ENCODE data around the gene TBK1. TPM values are rescaled to one million over a fixed set of nuclear protein-coding genes. Genes with fewer than 3 reads are reported as not detected.
"Not testable (repeated sequence)": the region's sequence is repeated elsewhere in the genome, so short reads cannot be mapped to it uniquely, and the experiment has no call there.

TBK1 gene
- total RNA-seq, 1 experiment from 2014 or later = 26.2 TPM

DNA sequence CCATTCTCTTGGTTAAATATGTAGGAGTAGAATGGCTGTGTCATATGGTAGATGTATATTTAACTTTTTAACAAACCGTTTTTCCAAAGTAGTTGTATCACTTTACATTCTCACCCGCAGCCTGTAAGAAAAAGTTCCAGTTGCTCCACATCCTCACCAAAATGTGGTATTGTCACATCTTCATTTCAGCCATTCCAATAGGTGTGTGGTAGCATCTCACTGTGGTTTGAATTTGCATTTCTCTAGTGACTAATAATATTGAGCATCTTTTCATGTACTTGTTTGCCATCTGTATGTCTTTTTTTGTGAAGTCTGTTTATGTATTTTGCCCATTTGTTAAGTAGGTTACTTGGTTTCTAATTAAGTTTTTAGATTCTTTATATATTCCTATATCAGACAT is 78.6 kb downstream of the TBK1 start:
- DNase-seq (ENCODE audit: low spot score) = no peak
- in situ Hi-C loops (cut with HindIII; ENCODE audit: low sequenced_read_pairs) = loop anchor here (25.0 kb wide), 1 partner anchor 157 kb away; no protein-coding TSS in a partner anchor

DNA sequence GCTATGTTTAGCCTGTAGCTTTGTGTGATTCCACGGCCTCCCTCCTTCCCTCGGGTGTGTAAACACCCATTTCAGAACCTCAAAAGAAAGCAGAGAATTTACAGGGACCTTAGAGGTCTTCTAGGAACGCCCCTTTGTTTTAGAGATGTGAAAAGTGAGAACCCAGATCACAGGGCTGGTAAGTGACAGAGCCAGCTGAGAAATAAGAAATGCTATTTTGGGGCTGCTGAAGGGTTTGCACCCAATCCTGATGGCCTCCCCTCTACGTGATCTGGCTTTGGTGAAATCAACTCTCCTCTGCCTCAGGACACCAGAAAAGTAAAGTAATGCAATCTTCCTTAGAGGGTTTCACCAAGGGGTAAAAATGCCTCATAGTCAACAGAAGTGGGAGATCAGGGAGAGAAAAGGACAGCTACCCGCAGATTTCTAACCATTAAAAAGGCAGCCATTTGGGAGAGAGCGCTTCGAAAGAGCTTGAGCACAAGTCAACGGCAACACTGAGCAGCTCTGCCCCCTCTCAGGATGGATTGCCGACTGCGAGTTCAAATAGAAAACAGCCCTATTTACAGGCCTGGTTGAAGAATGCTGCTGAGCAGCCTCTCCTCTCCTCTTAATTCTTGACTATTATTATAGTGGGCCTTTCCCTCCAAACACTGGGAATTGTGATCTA is 79.9 kb downstream of the TBK1 start:
- DNase-seq (ENCODE audit: low spot score) = no peak
- in situ Hi-C loops (cut with HindIII; ENCODE audit: low sequenced_read_pairs) = loop anchor here (25.0 kb wide), 1 partner anchor 156 kb away; no protein-coding TSS in a partner anchor

DNA sequence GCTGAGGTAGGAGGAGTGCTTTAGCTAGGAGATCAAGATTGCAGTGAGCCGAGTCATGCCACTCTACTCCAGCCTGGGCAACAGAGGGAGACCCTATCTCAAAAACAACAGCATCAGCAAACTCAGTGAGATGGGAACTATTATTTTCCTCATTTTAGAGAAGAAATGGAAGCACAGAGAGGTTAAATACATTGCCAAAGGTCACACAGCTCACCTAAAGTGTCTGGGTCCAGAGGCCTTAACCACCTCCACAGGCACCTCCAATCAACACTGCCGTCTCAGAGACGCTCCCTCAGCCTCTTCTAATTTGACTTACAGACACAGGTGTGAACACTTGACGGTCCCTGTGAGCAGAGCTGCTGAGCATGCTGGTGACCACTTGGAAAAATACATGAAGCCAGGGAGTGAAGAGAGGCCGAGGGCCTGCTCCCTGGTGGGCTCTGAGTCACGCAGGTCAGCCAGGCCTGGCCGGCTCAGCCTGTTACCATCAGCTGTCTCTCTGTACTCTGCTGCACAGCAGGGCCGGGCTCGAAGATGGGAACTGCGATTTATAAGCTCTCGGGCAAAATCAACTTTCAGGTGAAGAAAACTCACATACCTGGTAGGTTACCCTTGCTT is 80.9 kb downstream of the TBK1 start:
- in situ Hi-C loops (cut with HindIII; ENCODE audit: low sequenced_read_pairs) = loop anchor here (25.0 kb wide), 1 partner anchor 154 kb away; no protein-coding TSS in a partner anchor
- no peak for DNase-seq (ENCODE audit: low spot score)

DNA sequence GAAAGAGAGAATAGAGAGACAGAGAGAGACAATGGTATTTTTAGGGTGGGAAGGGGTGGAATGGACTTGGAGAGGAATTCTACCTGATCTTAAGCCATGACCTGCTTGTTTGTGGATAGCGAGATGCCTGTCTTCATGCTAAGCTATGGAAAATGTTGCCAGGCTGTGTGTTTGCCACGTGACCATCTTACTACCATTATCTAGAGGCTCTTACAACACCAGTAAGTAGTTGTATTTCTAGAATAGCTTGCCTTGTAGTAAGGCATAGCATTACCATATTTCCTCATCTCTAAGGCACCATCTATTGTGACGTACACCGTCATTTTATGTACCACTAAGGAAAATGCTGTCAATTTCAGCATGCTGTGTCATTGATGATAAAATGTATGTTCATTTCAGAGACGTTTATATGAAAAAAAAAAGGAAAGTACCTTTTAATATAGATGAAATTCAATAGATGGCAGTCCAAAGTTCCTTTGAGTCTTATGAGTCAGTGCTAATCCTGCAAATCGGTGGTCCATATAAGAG is 82.8 kb downstream of the TBK1 start:
- in situ Hi-C loops (cut with HindIII; ENCODE audit: low sequenced_read_pairs) = loop anchor here (25.0 kb wide), 1 partner anchor 153 kb away; no protein-coding TSS in a partner anchor
- no peak for DNase-seq (ENCODE audit: low spot score)

DNA sequence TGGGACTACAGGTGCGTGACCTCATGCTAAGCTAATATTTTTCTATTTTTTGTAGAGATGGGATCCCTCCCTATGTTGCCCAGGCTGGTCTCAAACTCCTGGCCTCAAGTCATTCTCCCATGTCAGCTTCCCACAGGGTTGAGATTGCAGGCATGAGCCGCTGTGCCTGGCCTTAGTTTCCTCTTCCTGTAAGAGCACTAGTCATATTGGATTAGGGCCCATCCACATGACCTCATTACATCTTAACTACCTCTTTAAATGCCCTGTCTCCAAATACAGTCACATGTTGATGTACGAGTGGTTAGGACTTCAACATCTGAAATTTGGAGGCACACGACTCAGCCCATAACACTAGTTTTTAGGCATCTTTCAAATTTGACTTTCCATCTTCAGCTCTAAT is 86.2 kb downstream of the TBK1 start:
- no peak for DNase-seq (ENCODE audit: low spot score)
- in situ Hi-C loops (cut with HindIII; ENCODE audit: low sequenced_read_pairs) = loop anchor here (25.0 kb wide), 1 partner anchor 149 kb away; no protein-coding TSS in a partner anchor

DNA sequence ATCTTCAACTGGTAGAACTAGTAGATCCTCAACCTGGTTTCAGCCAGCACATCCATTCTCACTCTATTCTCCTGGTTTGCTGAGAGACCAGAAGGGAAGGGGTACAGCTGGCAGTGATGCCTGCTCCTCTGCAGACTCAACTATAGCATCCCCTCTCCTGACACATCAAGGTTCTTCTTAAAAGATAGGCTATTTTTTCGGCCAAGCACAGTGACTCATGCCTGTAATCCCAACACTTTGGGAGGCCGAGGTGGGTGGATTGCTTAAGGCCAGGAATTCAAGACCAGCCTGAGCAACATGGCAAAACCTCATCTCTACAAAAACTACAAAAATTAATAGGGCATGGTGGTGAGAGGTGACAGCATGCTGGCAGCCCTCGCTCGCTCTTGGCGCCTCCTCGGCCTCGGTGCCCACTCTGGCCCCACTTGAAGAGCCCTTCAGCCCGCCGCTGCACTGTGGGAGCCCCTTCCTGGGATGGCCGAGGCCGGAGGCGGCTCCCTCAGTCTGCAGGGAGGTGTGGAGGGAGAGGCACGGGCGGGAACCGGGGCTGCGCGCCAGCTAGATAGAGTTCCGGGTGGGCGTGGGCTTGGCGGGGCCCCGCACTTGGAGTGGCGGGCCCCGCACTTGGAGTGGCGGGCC is 90.6 kb downstream of the TBK1 start:
- in situ Hi-C loops (cut with HindIII; ENCODE audit: low sequenced_read_pairs) = loop anchor here (25.0 kb wide), 1 partner anchor 145 kb away; no protein-coding TSS in a partner anchor
- DNase-seq (ENCODE audit: low spot score) = not testable (repeated sequence)

DNA sequence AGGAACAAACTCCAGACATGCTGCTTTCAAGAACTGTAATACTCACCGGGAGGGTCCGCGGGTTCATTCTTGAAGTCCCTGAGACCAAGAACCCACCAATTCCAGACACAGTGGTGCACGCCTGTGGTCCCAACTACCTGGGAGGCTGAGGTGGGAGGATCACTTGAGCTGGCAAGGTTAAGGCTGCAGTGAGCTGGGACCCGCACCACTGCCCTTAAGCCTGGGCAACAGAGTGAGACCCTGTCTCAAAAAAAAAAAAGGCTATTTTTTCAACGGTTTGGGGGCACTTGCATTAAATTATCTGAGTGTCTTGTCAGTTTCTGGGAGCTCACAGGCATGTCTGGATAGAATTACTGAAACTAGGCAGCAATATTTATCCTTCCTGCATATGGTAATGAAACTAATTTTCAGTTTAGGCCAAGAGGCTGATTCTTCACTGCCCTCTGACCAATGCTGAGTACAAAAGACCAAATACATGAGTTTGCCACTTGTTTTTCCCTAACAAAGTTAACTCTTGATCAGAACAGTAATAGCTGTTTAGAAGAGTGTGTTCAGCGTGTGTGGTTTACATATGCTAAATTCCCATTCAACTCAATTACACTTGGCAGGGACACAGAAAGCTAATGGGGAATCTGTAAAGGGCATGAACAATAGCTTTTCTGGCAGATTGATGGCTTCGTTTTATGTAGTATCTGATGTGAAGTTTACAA is 92.6 kb downstream of the TBK1 start:
- in situ Hi-C loops (cut with HindIII; ENCODE audit: low sequenced_read_pairs) = loop anchor here (25.0 kb wide), 1 partner anchor 143 kb away; no protein-coding TSS in a partner anchor
- DNase-seq (ENCODE audit: low spot score) = no peak

DNA sequence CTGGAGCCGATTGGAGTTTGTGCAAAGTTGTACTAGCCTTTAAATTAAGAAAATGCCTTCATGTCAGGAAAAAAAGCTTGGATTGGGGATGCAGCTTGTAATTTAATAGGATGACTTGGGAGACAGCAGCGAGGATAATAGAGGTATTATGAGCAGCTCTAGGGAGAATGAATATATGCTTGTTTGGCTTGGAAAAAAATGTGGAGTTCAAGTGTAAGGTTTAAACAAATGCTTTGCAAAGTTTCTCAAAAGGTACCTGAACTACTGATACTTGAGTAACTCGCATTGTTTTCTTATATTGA is 93.1 kb downstream of the TBK1 start:
- in situ Hi-C loops (cut with HindIII; ENCODE audit: low sequenced_read_pairs) = loop anchor here (25.0 kb wide), 1 partner anchor 142 kb away; no protein-coding TSS in a partner anchor
- DNase-seq (ENCODE audit: low spot score) = no peak

DNA sequence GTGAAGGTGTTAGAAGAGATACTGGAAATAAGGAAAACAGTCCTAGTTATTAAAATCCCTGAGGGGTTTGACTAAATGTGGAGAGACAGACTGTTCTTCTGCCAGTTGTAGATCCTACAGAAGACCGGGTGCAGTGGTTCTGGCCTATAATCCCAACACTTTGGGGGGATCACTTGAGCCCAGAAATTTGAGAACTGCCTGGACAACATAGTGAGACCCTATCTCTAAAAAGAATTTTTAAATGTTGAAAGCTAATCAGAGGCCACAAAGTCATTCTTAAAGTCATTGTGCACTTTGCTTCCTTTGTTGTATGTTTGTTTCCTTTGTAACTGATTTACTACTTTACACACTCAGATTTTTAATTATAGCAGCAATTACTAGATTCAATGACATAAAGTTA is 97.2 kb downstream of the TBK1 start:
- in situ Hi-C loops (cut with HindIII; ENCODE audit: low sequenced_read_pairs) = loop anchor here (25.0 kb wide), 1 partner anchor 138 kb away; no protein-coding TSS in a partner anchor

DNA sequence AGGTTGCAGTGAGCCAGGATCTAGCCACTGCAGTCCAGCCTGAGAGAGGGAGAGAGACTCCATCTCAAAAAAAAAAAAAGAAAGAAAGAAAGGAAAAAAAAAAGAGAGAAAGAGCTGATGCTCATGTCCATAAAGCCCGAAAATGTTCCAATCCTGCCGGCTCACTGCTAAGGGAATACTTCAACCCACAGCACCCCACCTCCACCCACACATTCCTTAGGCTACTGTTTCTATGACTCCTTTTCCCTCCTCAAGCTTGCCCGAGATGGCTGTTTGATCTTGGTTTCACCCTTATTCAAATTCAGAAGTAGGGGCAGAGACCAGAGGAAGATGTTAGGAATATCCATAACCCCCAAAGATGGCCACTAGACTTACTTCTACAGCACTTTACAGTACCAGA is 98.8 kb downstream of the TBK1 start:
- in situ Hi-C loops (cut with HindIII; ENCODE audit: low sequenced_read_pairs) = no loop called here
- no peak for DNase-seq (ENCODE audit: low spot score)

More for the DNA sequence above, 97.2 kb downstream of the TBK1 start:
- DNase-seq (ENCODE audit: low spot score) = no peak

DNA sequence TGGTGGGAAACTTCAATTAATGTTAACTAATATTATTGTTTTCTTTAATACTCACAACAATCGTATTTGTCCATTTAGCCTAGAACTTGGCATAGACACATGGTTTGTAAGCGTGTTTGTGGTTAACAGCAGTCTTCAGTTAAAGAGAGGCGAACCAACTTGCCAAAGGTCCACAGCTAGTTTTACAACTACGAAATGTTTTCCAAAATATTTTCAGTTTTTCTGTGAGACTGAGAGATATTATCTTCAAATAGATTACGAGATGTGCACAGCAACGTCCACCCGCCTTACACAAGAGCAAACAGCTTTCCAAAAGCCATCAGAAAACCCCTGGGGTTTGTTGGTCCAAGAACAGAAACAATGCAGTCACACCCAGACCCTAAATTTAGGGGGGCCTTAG is 99.8 kb downstream of the TBK1 start:
- in situ Hi-C loops (cut with HindIII; ENCODE audit: low sequenced_read_pairs) = no loop called here
- DNase-seq (ENCODE audit: low spot score) = no peak

Other genes with a start within 250 kb of the TBK1 start
- gene KICS2, start 229.8 kb upstream of the TBK1 start, total RNA-seq (2014; rRNA removed; shearing (Covaris generic)) = 1.9 and 9.6 TPM in 2 replicates
- gene C12orf56, start 61.4 kb upstream of the TBK1 start, total RNA-seq (2014; rRNA removed; shearing (Covaris generic)) = not detected in 2 replicates
- gene XPOT, start 47.7 kb upstream of the TBK1 start, total RNA-seq (2014; rRNA removed; shearing (Covaris generic)) = 50.5 and 69.4 TPM in 2 replicates
- 41.8 and 43.4 TPM in 2 replicates for gene RASSF3, start 158.4 kb downstream of the TBK1 start, total RNA-seq (2014; rRNA removed; shearing (Covaris generic))